Keratinocyte (primary cell): ENCODE data around the gene KCNAB2. TPM values are rescaled to one million over a fixed set of nuclear protein-coding genes. Genes with fewer than 3 reads are reported as not detected.

Experiments used
- DNase-seq: peaks from one replicate; pipeline ENCODE4 v3.0.0-alpha.2; 2011; ENCODE audit warnings: low read depth, missing footprints, low spot score
- FAIRE-seq: peaks from 2 replicates; lab custom pipeline; 2011; peaks lifted over from hg19 to GRCh38; lab: Jason Lieb, UNC
- H2AFZ ChIP-seq: 2 replicates; pipeline ENCODE4 v1.6.0; 2012; ENCODE audit warnings: low read length, control low read depth, inconsistent platforms; ENCODE audit not compliant: control insufficient read depth
- H3K27ac ChIP-seq: 2 replicates; pipeline ENCODE4 v1.5.1; 2011; ENCODE audit warnings: low read length; ENCODE audit not compliant: control insufficient read depth, insufficient read depth
- H3K27me3 ChIP-seq: 3 replicates; pipeline ENCODE4 v1.6.0; 2011; ENCODE audit warnings: low read length; ENCODE audit not compliant: control insufficient read depth, insufficient read depth; ENCODE audit errors: extremely low read depth
- H3K36me3 ChIP-seq, 2 experiments: 2 replicates in 1 of 2; 3 replicates in 1 of 2; pipeline ENCODE4 v1.5.1; 2011; ENCODE audit warnings: low read length in 2 of 2, mild to moderate bottlenecking in 1 of 2; ENCODE audit not compliant: control insufficient read depth in 2 of 2, insufficient read depth in 2 of 2; ENCODE audit errors: extremely low read depth in 1 of 2
- H3K4me1 ChIP-seq: 3 replicates; pipeline ENCODE4 v1.5.1; 2011; ENCODE audit warnings: low read length; ENCODE audit not compliant: control insufficient read depth, insufficient read depth; ENCODE audit errors: extremely low read depth
- H3K4me2 ChIP-seq: 3 replicates; pipeline ENCODE4 v1.6.0; 2011; ENCODE audit warnings: low read depth, low read length; ENCODE audit not compliant: control insufficient read depth, insufficient read depth; ENCODE audit errors: extremely low read depth
- H3K4me3 ChIP-seq, 3 experiments: fragments of 200-600 bp in 1 of 3; sonication (generic) in 1 of 3; 2 replicates in 2 of 3; 3 replicates in 1 of 3; pipeline ENCODE4 v1.5.1; 2011 to 2016; ENCODE audit warnings: low read length in 3 of 3, mild to moderate bottlenecking in 3 of 3, control low read depth in 2 of 3, inconsistent platforms in 1 of 3, low read depth in 1 of 3, mixed read lengths in 1 of 3, mixed run types in 1 of 3, moderate library complexity in 1 of 3; ENCODE audit not compliant: control insufficient read depth in 2 of 3, insufficient read depth in 2 of 3; ENCODE audit errors: extremely low read depth in 1 of 3
- H3K79me2 ChIP-seq: 2 replicates; pipeline ENCODE4 v1.6.0; 2012; ENCODE audit warnings: low read length; ENCODE audit not compliant: control insufficient read depth, insufficient read depth
- H3K9ac ChIP-seq: 3 replicates; pipeline ENCODE4 v1.6.0; 2011; ENCODE audit warnings: low read length; ENCODE audit not compliant: control insufficient read depth, insufficient read depth; ENCODE audit errors: extremely low read depth
- H3K9me1 ChIP-seq: 3 replicates; pipeline ENCODE4 v1.6.0; 2011; ENCODE audit warnings: low read length; ENCODE audit not compliant: control insufficient read depth, insufficient read depth; ENCODE audit errors: extremely low read depth
- H3K9me3 ChIP-seq: 2 replicates; pipeline ENCODE4 v1.5.1; 2012; ENCODE audit warnings: low read depth, low read length; ENCODE audit not compliant: control insufficient read depth
- H4K20me1 ChIP-seq: 3 replicates; pipeline ENCODE4 v1.6.0; 2011; ENCODE audit warnings: low read length; ENCODE audit not compliant: control insufficient read depth, insufficient read depth; ENCODE audit errors: extremely low read depth
- CTCF ChIP-seq, 3 experiments: IDR thresholded peaks in 1 of 3; conservative IDR thresholded peaks in 1 of 3; optimal IDR thresholded peaks in 1 of 3; 2 replicates in 2 of 3; 3 replicates in 1 of 3; pipeline versions ENCODE3 to v1.5.1; 2011; ENCODE audit warnings: low read length in 3 of 3, mild to moderate bottlenecking in 3 of 3, moderate library complexity in 2 of 3, control low read depth in 1 of 3, inconsistent platforms in 1 of 3; ENCODE audit not compliant: insufficient read depth in 2 of 3; ENCODE audit errors: extremely low read depth in 1 of 3
- EZH2 ChIP-seq: IDR thresholded peaks from one replicate; pipeline ENCODE4 v1.6.1; 2012; ENCODE audit warnings: inconsistent platforms, mild to moderate bottlenecking, low read length, moderate library complexity
- dilution Hi-C: fragments of 300-500 bp; cut with MboI; formaldehyde crosslinking; loops from one replicate; pipeline ENCODE4 v1.7.0; 2020; ENCODE audit warnings: low sequenced_read_pairs; ENCODE audit not compliant: extremely low pct_ligation_motif_present
- polyA plus RNA-seq, 5 experiments: library from polyadenylated mRNA; depleted of rRNA in 3 of 5; stranded (reverse) in 3 of 5; stranded (forward) in 1 of 5; unstranded in 1 of 5; fragments of >200 nt; gene quantifications; 1 replicate in 1 of 5; 2 replicates in 3 of 5; 3 replicates in 1 of 5; pipeline versions ENCODE4 v1.2.1 to v1.2.3, GENCODE V29; 2011 to 2012; ENCODE audit warnings: missing spikeins in 2 of 5, low read depth in 1 of 5, low replicate concordance in 1 of 5

The KCNAB2 gene
- polyA plus RNA-seq, 1 donor (not counting 4 experiments of a cell fraction or from before 2014, with no cell fraction given): 1.8 TPM

DNA sequence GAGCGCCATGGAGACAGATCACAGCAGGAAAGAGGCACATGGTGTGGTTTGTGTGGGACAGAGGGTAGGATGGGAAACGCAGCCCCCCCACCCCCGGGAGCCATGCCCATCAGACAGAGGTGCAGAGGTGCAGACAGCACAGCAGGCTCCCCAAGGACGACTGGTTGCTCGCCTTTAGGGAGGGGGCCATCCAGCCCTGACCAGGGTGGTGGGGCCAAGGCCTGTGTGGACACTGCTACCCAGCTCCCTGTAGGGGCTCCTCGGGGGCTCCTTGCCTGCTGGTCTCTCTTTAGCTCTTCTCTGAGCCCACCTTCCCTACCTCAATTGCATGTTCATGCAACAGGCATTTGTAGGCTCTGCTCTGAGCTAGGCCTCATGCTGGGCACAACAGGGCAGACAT is 3.7 kb downstream of the KCNAB2 start:
- Histone ChIP-seq H3K27ac (no peak overlapping the region), H3K36me3 (no peaks in the 10 kb centered on the region), H3K27me3 (peaks cover 21% of the 10 kb centered on the region), H3K9ac (no peak overlapping the region), H3K4me1 (no peaks in the 10 kb centered on the region), H3K79me2 (no peaks in the 10 kb centered on the region), H3K4me3 (no peak overlapping the region), H2AFZ (no peak overlapping the region), H3K9me1 (no peaks in the 10 kb centered on the region), H4K20me1 (peaks cover 4% of the 10 kb centered on the region), H3K9me3 (no peaks in the 10 kb centered on the region), H3K4me2 (no peak overlapping the region)
- no peak for FAIRE-seq
- dilution Hi-C loops: no loop called here
- no peak for DNase-seq
- TF ChIP-seq EZH2 (no peak), CTCF (optimal IDR thresholded peaks at IDR 0.05 in 1 of 3, IDR thresholded peaks at IDR 0.05 in 1 of 3, conservative IDR thresholded peaks at IDR 0.05 in 1 of 3; ENCODE audit: extremely low read depth in 1 of 3, insufficient read depth in 2 of 3, low read length in 3 of 3) (no peak)

- Histone ChIP-seq H3K4me3 (no peak overlapping the region), H3K4me1 (no peaks in the 10 kb centered on the region), H3K9ac (no peak overlapping the region), H3K36me3 (no peaks in the 10 kb centered on the region), H4K20me1 (peaks cover 4% of the 10 kb centered on the region), H3K27me3 (peaks cover 9% of the 10 kb centered on the region), H2AFZ (no peak overlapping the region), H3K9me3 (no peaks in the 10 kb centered on the region), H3K27ac (no peak overlapping the region), H3K9me1 (no peaks in the 10 kb centered on the region), H3K4me2 (no peak overlapping the region), H3K79me2 (no peaks in the 10 kb centered on the region)
- FAIRE-seq: no peak
- dilution Hi-C loops: no loop called here
- TF ChIP-seq CTCF (optimal IDR thresholded peaks at IDR 0.05 in 1 of 3, IDR thresholded peaks at IDR 0.05 in 1 of 3, conservative IDR thresholded peaks at IDR 0.05 in 1 of 3; ENCODE audit: extremely low read depth in 1 of 3, insufficient read depth in 2 of 3, low read length in 3 of 3): no peak
- TF ChIP-seq EZH2: no peak
- no peak for DNase-seq
Observed at GRCh38 chr1:6051423-6051822, 5.7 kb downstream of the KCNAB2 start.
